ENCODE data around the gene TLE4.

GRCh38 chr9:79555474-79556089 is 16.2 kb upstream of the TLE4 start:
- TF ChIP-seq, protein P1, sequence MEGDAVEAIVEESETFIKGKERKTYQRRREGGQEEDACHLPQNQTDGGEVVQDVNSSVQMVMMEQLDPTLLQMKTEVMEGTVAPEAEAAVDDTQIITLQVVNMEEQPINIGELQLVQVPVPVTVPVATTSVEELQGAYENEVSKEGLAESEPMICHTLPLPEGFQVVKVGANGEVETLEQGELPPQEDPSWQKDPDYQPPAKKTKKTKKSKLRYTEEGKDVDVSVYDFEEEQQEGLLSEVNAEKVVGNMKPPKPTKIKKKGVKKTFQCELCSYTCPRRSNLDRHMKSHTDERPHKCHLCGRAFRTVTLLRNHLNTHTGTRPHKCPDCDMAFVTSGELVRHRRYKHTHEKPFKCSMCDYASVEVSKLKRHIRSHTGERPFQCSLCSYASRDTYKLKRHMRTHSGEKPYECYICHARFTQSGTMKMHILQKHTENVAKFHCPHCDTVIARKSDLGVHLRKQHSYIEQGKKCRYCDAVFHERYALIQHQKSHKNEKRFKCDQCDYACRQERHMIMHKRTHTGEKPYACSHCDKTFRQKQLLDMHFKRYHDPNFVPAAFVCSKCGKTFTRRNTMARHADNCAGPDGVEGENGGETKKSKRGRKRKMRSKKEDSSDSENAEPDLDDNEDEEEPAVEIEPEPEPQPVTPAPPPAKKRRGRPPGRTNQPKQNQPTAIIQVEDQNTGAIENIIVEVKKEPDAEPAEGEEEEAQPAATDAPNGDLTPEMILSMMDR (IDR thresholded peaks at IDR 0.05; ENCODE audit: insufficient read depth, low read length, poor library complexity, severe bottlenecking), result no peak
- no peak for TF ChIP-seq EZH2phosphoT487 (conservative IDR thresholded peaks at IDR 0.05; ENCODE audit: low read length)

Data from SU-DHL-6 (cell line).